BJ (cell line): ENCODE measurements around the gene THTPA. TPM values are rescaled to one million over a fixed set of nuclear protein-coding genes. Genes with fewer than 3 reads are reported as not detected.

Source experiments
- CTCF ChIA-PET: fragments of 350-600 bp; formaldehyde crosslinking; extraction: SDS; loops from one replicate; lab custom pipeline; 2021; ENCODE audit warnings: antibody characterized with exemption, inconsistent platforms; lab: Yijun Ruan, JAX
- POLR2A ChIA-PET: fragments of 300-600 bp; sonication (Branson Sonifier 250); formaldehyde crosslinking; extraction: SDS; loops from one replicate; lab custom pipeline; 2021; ENCODE audit warnings: antibody characterized with exemption; lab: Charles Lee
- DNase-seq: peaks from one replicate; pipeline ENCODE4 v3.0.0-alpha.2; 2011; ENCODE audit warnings: low read depth
- H3K27me3 ChIP-seq: 2 replicates; pipeline ENCODE4 v1.6.0; 2011; ENCODE audit warnings: low read length; ENCODE audit not compliant: control insufficient read depth, insufficient read depth
- H3K36me3 ChIP-seq: 2 replicates; pipeline ENCODE4 v1.5.1; 2011; ENCODE audit warnings: low read length; ENCODE audit not compliant: control insufficient read depth, insufficient read depth
- H3K4me3 ChIP-seq: 2 replicates; pipeline ENCODE4 v1.5.1; 2011; ENCODE audit warnings: low read depth, mild to moderate bottlenecking, control low read depth, low read length
- polyA plus RNA-seq: library from polyadenylated mRNA; depleted of rRNA; stranded (reverse); fragments of >200 nt; gene quantifications from 2 replicates; pipeline ENCODE4 v1.2.3, GENCODE V29; 2011
- TF ChIP-seq, protein P1 (sequence below): IDR thresholded peaks from 2 replicates; pipeline ENCODE4 v1.5.1; 2011; ENCODE audit warnings: low read depth, mild to moderate bottlenecking, control low read depth, inconsistent platforms, low read length, moderate library complexity; ENCODE audit not compliant: insufficient read depth

THTPA gene
- polyA plus RNA-seq, 1 experiment, result 14.2 TPM

DNA sequence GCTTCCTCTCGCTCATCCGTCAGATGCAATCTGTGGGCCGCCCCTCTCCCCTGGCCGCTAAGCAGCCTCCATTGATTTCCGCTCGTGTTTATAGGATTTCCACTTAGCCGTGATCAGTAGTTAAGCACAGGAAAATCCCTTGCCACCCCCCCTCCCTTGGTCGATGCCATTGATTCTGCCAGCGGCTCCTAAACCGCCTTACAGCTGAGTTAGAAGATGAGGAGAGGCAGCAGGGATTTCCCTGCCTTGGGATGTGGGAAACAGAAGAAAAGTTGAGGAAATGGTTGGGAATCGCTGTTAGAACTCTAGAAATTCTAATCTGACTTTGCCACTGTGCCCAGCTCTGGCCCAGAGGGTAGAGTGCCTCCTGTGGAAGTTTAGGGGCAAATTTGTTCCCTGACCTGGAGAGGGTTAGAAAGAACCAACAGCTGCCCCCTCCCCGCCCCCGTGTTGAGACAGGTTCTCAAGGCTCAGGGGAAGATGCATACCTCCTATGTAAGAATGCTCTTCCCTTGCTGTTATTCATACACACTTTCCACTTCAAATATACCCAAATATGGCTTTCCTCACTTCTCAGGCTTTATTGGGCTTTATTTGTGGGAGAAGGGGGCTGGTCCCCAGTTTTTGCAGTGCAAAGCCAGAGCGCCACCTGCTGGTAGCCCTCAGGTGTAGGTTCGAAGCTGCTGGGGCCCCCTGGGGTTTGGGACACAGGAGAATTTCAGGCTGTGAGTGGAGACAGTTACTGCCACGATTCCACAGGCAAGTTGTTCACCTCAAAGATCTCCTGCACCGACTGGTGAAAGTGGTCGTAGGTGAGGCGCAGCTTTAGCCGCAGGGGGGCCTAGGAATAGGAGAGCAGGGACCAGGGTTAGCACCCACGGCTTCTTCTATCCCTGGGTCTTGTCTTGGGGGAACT is 3.2 kb downstream of the THTPA start:
- H3K4me3 ChIP-seq, result no peak overlapping the region
- H3K27me3 ChIP-seq, result no peaks in the 10 kb centered on the region
- TF ChIP-seq, protein P1, sequence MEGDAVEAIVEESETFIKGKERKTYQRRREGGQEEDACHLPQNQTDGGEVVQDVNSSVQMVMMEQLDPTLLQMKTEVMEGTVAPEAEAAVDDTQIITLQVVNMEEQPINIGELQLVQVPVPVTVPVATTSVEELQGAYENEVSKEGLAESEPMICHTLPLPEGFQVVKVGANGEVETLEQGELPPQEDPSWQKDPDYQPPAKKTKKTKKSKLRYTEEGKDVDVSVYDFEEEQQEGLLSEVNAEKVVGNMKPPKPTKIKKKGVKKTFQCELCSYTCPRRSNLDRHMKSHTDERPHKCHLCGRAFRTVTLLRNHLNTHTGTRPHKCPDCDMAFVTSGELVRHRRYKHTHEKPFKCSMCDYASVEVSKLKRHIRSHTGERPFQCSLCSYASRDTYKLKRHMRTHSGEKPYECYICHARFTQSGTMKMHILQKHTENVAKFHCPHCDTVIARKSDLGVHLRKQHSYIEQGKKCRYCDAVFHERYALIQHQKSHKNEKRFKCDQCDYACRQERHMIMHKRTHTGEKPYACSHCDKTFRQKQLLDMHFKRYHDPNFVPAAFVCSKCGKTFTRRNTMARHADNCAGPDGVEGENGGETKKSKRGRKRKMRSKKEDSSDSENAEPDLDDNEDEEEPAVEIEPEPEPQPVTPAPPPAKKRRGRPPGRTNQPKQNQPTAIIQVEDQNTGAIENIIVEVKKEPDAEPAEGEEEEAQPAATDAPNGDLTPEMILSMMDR, result peak; percentile 94
- ChIA-PET POLR2A (no interaction called here), CTCF (interaction anchor here (0.6 to 16.8 kb wide), 23 partner anchors 8 to 233 kb away, joined by 3 to 479 read pairs (median 5); partner anchors contain the start of genes AP1G2 and NGDN)
- peaks cover 8% of the 10 kb centered on the region for H3K36me3 ChIP-seq
- DNase-seq, result no peak

DNA sequence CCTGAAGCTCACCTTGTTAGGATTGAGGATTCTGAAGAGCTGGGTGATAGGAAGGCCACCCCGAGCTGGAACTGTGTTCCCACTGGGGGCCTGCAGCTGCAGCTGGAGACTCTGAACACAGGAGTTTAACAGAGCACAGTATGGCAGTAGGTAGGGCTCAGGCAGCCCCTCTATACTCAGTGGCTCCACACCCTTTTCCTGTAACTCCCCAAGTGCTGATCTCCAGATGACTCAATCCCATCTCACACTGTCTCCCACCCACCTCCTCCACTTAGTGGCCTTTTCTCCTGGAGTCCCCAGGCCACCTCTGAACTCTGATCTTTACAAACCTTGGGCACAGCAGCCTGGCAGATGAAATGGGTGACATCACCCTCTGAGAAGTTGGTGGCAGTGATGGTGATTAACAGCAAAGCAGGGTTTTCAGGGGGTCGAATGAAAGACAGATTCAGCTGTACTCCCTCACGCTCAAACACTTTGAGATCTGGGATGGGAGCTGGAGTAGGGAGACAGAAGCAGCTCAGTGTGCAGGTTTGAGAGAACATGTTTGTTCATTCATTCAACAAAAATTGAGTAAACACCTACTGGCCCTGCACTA is 4.0 kb downstream of the THTPA start:
- H3K27me3 ChIP-seq, result no peaks in the 10 kb centered on the region
- DNase-seq, result no peak
- TF ChIP-seq, protein P1, result no peak
- ChIA-PET POLR2A (interaction anchor here (0.8 kb wide), 1 partner anchor 619 kb away, joined by 4 read pairs; no protein-coding TSS in a partner anchor), CTCF (interaction anchor here (0.7 to 16.8 kb wide), 21 partner anchors 8 to 295 kb away, joined by 3 to 479 read pairs (median 5); partner anchors contain the start of genes AP1G2 and NGDN)
- H3K36me3 ChIP-seq, result peaks cover 8% of the 10 kb centered on the region
- no peak overlapping the region for H3K4me3 ChIP-seq

DNA sequence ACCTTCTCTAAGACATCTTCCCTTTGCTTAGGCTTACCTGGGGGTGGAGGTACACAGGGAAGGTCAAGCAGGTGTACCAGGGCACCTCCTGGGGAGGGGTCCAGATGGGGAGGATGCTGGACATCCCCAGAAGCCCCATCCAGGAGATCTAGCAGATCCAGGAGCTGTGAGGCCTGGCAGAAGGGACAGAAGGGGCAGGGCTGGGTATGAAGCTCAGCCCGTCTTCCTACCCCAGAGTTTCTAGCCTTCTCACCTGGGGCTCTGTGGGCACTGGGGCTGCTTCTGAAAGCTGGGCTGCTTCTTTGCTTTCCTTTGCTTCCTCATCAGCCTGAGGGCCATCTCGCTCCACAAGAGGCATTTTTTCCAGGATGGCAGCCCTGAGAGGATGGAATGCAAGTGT is 5.2 kb downstream of the THTPA start:
- H3K4me3 ChIP-seq, result no peak overlapping the region
- DNase-seq, result no peak
- CTCF ChIA-PET, result interaction anchor here (0.6 to 16.8 kb wide), 8 partner anchors 10 to 914 kb away, joined by 3 to 479 read pairs (median 4); partner anchors contain the start of gene NGDN
- POLR2A ChIA-PET, result no interaction called here
- TF ChIP-seq, protein P1, result no peak
- H3K36me3 ChIP-seq, result peaks cover 8% of the 10 kb centered on the region
- H3K27me3 ChIP-seq, result no peaks in the 10 kb centered on the region

DNA sequence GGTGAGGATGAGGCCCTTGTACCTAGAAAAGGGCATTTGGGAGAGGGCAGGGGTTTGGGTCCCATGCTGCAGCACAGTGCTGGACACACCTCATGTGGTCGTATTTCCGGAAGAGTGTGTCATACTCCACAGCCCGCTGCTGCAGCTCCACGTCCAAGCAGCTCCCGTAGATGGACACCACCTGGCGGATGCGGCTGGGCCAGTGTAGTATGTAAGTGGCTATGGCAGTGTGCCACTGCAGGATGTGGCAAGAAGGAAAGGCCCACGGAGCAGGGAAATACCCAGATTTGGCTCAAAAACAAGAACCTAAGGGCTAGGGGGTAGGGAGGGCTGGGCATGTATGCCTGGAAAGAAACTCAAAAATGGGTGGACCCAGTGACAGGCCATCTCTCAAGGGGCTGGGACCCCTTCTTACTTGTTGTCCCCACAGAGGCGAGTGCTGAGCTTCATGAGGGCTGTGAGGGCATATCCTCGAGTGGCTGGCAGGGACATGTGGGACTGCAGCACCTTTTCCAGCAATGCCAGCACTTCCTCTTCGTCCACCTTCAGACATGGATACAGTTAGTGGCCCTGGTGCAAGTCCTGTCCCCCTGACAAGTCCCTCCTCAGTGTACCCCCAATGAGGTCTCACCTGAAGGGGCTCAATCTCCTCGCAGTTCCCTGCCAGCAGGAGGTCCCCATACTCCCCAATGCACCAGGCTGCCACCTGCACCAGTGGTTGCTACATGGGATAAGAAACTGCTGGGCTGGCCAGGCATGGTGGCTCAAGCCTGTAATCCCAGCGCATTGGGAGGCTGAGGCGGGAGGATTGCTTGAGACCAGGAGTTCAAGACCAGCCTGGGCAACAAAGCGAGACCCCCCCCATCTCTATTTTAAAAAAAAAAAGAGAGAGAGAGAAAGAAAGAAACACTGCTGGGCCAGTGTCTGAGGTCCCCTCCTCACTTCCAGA is 6.1 kb downstream of the THTPA start:
- CTCF ChIA-PET, result interaction anchor here (0.6 to 16.8 kb wide), 19 partner anchors 8 to 913 kb away, joined by 3 to 479 read pairs (median 4); partner anchors contain the start of genes NGDN and ZFHX2
- Histone ChIP-seq H3K27me3 (no peaks in the 10 kb centered on the region), H3K4me3 (no peak overlapping the region), H3K36me3 (peaks cover 8% of the 10 kb centered on the region)
- no peak for DNase-seq
- POLR2A ChIA-PET, result interaction anchor here (1.0 kb wide), 1 partner anchor 87 kb away, joined by 3 read pairs; no protein-coding TSS in a partner anchor
- TF ChIP-seq, protein P1, result no peak
